HepG2 (cell line): ENCODE data around the gene ASGR1. TPM values are rescaled to one million over a fixed set of nuclear protein-coding genes. Genes with fewer than 3 reads are reported as not detected.

ENCODE experiments used
- HOXA7 ChIP-seq: sonication (generic); formaldehyde crosslinking; IDR thresholded peaks from 2 replicates; pipeline ENCODE4 v1.8.1; 2022; ENCODE audit warnings: mild to moderate bottlenecking, missing genetic modification reagents, moderate library complexity
- MED1 ChIP-seq: sonication (generic); formaldehyde crosslinking; IDR thresholded peaks from 2 replicates; pipeline ENCODE4 v1.4.0; 2020; ENCODE audit warnings: missing genetic modification reagents
- TBX3 ChIP-seq: fragments of 450-650 bp; IDR thresholded peaks from 2 replicates; pipeline ENCODE4 v1.6.1; 2017; ENCODE audit warnings: antibody characterized with exemption, mild to moderate bottlenecking, inconsistent platforms, borderline replicate concordance
- ZNF549 ChIP-seq: sonication (generic); formaldehyde crosslinking; IDR thresholded peaks from 2 replicates; pipeline ENCODE4 v1.5.0; 2020; ENCODE audit warnings: missing genetic modification reagents
- ZNF639 ChIP-seq: conservative IDR thresholded peaks from 2 replicates; pipeline ENCODE4 v1.6.1; 2018; ENCODE audit warnings: missing genetic modification reagents
- ZNF709 ChIP-seq: sonication (generic); formaldehyde crosslinking; IDR thresholded peaks from 2 replicates; pipeline ENCODE4 v1.5.0; 2020; ENCODE audit warnings: mild to moderate bottlenecking, missing genetic modification reagents
- ZUFSP ChIP-seq: sonication (generic); formaldehyde crosslinking; IDR thresholded peaks from 2 replicates; pipeline ENCODE4 v1.9.0; 2021; ENCODE audit warnings: missing genetic modification reagents, mild to moderate bottlenecking, borderline replicate concordance
- polyA plus RNA-seq, 8 experiments: library from polyadenylated mRNA; depleted of rRNA in 3 of 8; stranded (reverse) in 7 of 8; unstranded in 1 of 8; fragments of >200 nt; fragmentation: Illumina TruSeq in 4 of 8; extraction: Trizol in 4 of 8; gene quantifications; 2 replicates each; pipeline versions ENCODE4 v1.2.1 to v1.2.3, GENCODE V29; 2011 to 2016; ENCODE audit warnings: low read depth in 4 of 8, missing spikeins in 1 of 8, mixed read lengths in 1 of 8; ENCODE audit not compliant: insufficient read depth in 1 of 8
- total RNA-seq, 5 experiments: library from RNA; depleted of rRNA; stranded (reverse); fragments of >200 nt; fragmentation: Illumina TruSeq; extraction: Trizol; gene quantifications; 2 replicates each; pipeline ENCODE4 v1.2.3, GENCODE V29; 2016; ENCODE audit warnings: low read depth in 1 of 5
- TF ChIP-seq, protein P1 (sequence below), 2 experiments: IDR thresholded peaks; 2 replicates each; pipeline ENCODE4 v1.6.1; 2011 to 2012; ENCODE audit warnings: low read length in 2 of 2, borderline replicate concordance in 1 of 2, low read depth in 1 of 2, mild to moderate bottlenecking in 1 of 2, moderate library complexity in 1 of 2

ASGR1 gene
- total and polyA plus RNA-seq, 2 of the 13 experiments (the other 11 are each of a cell fraction or from before 2014, with no cell fraction given) = 353 to 796 TPM

GRCh38 chr17:7225711-7226331 lies 46.7 kb upstream of the ASGR1 start (continued):
- TF ChIP-seq ZUFSP (CRISPR knock-in tag) = no peak
- TF ChIP-seq HOXA7 (CRISPR knock-in tag) = no peak
- no peak for TF ChIP-seq ZNF709 (CRISPR knock-in tag)
- TF ChIP-seq MED1 (CRISPR knock-in tag) = no peak
- TF ChIP-seq TBX3 = no peak
- TF ChIP-seq ZNF639 (CRISPR knock-in tag) = no peak
- TF ChIP-seq ZNF549 = no peak
- TF ChIP-seq, protein P1, sequence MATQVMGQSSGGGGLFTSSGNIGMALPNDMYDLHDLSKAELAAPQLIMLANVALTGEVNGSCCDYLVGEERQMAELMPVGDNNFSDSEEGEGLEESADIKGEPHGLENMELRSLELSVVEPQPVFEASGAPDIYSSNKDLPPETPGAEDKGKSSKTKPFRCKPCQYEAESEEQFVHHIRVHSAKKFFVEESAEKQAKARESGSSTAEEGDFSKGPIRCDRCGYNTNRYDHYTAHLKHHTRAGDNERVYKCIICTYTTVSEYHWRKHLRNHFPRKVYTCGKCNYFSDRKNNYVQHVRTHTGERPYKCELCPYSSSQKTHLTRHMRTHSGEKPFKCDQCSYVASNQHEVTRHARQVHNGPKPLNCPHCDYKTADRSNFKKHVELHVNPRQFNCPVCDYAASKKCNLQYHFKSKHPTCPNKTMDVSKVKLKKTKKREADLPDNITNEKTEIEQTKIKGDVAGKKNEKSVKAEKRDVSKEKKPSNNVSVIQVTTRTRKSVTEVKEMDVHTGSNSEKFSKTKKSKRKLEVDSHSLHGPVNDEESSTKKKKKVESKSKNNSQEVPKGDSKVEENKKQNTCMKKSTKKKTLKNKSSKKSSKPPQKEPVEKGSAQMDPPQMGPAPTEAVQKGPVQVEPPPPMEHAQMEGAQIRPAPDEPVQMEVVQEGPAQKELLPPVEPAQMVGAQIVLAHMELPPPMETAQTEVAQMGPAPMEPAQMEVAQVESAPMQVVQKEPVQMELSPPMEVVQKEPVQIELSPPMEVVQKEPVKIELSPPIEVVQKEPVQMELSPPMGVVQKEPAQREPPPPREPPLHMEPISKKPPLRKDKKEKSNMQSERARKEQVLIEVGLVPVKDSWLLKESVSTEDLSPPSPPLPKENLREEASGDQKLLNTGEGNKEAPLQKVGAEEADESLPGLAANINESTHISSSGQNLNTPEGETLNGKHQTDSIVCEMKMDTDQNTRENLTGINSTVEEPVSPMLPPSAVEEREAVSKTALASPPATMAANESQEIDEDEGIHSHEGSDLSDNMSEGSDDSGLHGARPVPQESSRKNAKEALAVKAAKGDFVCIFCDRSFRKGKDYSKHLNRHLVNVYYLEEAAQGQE (IDR thresholded peaks at IDR 0.05; ENCODE audit: borderline replicate concordance in 1 of 2, low read depth in 1 of 2, low read length in 2 of 2) = no peak
